Head of caudate nucleus (tissue), 42 donors: Measurements from ENCODE around the gene OSBPL2.

Source experiments
- DNase-seq, 42 donors: peaks; one replicate each; pipeline versions ENCODE4 v3.0.0 to v3.0.0-alpha.2; 2020 to 2021; ENCODE audit warnings: mixed read lengths in 7 of 42
- intact Hi-C: fragments of 100-400 bp; cut with DNase I; formaldehyde crosslinking; loops from one replicate; pipeline ENCODE4 v1.15.0; 2022

Gene OSBPL2

DNA sequence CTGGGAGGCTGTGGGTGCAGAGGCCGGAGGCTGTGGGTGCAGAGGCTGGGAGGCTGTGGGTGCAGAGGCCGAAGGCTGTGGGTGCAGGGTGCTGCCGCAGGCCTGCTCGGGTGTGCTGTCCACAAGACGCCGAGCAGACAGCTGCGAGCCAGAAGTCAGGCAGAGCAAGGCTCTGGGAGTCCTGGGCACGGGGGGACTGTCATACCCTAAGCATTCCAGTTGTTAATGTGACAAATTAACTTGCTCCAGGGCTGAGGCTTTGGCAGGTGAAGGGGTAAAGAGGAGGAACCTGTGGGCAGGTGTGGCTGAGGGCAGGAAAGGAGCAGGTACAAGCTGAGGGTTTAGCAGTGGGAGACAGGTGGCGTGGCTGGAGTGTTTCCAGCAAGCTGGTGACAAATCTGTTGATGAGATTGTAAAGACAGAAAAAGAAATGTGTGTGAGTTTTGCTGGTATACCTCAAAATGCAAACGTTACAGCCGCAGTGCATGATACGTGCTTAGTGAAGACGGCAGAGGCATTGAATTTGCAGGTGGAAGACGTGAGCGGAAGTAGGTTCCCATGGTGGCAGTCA is 50.3 kb downstream of the OSBPL2 start:
- intact Hi-C loops = no loop called here
- peak in 4 of 42 donors; percentile 37 to 48 (median 44) for DNase-seq

DNA sequence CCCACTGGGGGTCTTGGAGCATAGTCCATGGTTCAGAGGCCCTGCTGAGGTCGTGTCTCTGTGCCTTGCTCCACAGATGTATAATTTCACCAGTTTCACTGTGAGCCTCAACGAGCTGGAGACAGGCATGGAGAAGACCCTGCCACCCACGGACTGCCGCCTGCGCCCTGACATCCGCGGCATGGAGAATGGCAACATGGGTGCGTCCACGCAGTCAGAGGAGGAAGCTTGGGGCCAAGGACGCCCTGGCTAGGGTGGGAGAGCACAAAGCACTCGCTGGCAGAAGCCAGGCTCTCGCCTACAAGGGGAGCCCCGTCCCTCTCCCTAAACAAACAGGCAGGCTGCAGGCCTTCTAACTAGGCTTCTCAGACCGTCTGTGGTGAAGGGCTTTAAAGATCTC is 50.8 kb downstream of the OSBPL2 start:
- intact Hi-C loops = no loop called here
- peak in 2 of 42 donors; percentile 40 for DNase-seq

DNA sequence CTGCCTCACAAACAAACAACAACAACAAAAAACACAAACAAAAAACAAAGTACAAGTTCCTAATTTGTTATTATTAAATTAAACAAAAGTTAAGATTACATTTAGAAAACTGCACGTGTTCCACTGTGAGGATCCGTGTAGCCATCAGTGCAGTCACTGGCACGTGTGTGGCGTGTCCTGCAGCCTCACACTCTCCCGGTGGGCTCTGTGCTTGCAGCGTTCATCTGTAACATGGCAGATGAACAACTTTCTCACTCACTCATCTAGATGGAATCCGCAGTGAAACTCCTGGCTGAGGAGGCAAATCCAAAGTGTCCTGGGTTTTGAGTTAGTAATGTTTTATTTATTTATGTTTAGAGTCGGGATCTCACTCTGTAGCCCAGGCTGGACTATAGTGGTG is 51.6 kb downstream of the OSBPL2 start:
- DNase-seq = no peak
- intact Hi-C loops = no loop called here

DNA sequence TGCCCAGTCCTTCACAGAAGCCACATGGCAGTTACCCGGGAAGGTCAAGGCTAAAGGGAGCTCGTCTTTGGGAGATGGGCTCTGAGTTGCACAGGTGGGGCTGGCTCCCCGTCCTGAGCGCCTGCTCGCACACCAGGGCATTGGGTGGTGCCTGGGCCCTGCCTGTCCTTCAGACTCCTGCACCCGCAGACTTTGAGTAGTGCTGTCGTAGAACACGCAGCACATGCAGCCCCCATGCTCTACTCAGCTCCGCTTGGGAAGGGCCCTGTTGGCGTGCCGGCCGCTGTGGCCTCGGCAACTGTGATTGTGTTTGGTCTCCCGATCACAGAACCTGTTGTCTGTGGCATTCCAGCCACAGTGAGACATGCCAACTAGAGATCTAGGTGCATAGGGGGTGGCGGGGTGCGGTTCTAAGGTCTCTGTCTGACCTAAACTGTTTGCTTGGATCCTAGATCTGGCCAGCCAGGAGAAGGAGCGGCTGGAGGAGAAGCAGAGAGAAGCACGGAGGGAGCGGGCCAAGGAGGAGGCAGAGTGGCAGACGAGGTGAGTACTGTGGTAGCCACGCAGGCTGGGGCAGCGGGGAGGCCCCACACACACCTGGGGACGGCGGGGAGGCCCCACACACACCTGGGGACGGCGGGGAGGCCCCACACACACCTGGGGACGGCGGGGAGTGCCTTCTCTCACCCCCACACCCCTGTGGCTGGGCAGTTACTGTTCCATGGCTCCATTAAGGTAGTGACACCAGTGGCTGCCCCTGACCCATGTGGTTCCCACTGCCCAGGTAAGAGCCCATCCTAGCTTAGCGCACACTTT is 53.1 kb downstream of the OSBPL2 start:
- intact Hi-C loops = no loop called here
- DNase-seq = no peak

DNA sequence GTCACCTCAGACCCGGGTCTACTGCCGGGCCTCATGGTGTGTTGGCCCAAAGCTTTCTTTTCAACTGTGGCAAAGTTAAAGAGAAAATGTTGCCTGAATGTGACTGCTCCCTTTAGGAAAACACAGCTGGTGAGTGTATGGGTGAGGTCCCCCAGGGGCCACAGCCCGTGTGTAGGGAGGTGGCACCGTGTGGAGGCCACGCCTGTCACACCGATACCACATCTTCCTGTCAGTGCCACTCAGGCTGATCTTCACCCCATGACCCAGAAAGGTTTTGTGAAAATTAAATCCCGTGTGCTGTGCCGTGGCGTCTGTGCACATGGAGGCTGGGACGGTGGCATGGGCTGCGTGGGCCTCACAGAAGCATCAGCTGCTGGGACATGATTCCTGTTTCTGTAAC is 53.8 kb downstream of the OSBPL2 start:
- intact Hi-C loops = no loop called here

DNA sequence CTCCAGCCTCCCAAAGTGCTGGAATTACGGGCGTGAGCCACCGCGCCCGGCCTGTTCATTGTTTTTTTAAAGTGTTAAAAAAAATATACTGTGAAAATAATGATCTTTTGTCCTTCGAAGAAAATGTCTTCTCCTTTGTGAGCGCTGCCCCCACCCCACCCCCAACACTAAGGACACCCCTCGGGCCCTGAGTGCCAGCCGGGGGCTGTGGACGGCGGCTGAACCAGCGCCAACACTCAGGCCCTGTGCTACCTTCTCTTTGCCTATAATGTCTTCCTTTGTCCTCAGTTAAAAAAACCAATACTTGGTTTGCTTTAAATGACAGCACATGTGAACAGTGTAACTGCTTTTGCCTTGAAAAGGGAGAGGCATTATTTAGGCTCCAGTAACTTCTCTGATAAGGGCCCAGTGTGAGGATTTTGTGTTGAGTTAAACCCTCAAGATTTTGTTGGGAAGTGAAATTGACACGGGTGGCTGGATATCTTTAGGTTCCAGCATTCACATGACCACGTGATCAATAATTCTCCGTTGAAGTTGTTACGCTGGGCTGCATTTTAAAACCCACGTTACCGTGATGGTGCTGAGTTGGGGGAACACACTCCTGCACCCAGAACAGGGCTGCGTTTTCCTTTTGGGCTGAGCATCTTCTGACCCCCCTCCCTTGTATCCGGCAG is 54.9 kb downstream of the OSBPL2 start:
- DNase-seq = no peak
- intact Hi-C loops = no loop called here

More for the DNA sequence above, 53.8 kb downstream of the OSBPL2 start:
- no peak for DNase-seq

DNA sequence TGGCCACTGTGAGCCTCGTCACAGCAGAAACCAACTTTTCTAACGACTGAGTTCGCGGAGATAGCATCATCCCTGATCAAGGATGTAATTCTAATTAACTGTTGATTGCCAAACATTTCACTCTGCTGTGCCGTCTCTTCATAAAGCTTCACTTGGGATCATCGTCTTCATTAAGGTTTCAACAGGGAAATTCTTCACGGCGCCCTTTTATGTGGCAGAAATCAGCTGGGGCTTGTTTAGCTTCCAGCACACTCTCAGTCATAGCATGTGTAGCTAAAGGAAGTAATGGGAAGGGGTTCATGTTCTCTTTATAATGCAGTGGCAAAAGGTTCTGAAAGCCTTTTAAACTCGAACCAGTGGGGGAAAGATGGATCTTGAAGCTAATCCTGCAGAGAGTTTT is 55.6 kb downstream of the OSBPL2 start:
- DNase-seq = no peak
- intact Hi-C loops = no loop called here

DNA sequence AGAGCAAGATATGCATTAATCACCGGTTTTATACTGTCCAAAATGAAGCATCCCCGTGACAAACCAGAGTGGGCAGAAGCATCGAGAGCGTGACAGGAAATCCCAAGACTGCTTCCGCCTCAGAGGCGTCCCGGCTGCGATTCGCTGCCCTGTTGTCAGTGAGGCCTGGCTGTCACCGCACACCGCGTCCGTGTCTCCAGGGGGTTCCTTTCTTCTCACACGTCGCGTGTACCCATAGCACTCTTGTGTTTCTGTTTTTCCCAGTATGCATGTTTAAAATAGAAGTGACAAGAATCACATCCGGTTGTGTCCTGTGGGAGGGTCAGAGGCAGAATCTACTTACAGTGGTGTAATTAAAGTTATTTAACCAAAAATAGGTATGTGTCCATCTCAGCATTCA is 56.2 kb downstream of the OSBPL2 start:
- DNase-seq = no peak
- intact Hi-C loops = no loop called here

DNA sequence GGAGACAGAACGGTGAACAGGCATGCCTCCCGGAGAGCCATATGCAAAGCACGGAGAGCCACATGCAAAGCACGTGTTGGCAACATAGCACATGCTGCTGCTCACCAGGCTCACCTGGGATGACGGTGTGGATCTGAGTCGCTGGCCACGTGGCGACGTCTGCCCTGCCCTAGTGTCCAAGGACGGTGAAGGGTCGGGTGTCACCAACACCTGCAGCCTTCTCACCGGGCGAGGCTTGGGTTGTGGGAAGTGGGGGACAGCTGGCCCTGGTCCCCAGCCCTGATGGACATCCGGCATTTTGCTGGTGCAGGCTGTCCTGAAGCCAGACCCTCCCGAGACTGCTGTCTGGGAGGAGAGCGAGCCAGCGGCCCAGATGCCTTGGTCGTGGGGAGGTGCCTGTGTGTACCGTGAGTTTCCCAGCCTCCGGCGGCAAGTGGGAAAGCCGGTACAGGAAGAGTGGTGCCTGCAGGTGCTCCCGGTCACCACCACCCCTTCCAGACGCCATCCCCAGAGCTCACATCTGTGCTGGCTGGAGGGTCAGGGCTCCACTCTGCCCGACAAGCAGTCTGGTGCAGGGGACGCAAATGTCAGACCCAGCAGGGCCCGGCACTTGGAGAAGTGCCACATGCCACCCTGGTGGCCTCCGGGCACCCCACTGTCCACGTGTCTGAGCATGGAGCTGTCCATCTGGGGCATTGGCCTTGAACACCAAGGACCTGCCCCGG is 58.6 kb downstream of the OSBPL2 start:
- intact Hi-C loops = no loop called here
- no peak for DNase-seq

DNA sequence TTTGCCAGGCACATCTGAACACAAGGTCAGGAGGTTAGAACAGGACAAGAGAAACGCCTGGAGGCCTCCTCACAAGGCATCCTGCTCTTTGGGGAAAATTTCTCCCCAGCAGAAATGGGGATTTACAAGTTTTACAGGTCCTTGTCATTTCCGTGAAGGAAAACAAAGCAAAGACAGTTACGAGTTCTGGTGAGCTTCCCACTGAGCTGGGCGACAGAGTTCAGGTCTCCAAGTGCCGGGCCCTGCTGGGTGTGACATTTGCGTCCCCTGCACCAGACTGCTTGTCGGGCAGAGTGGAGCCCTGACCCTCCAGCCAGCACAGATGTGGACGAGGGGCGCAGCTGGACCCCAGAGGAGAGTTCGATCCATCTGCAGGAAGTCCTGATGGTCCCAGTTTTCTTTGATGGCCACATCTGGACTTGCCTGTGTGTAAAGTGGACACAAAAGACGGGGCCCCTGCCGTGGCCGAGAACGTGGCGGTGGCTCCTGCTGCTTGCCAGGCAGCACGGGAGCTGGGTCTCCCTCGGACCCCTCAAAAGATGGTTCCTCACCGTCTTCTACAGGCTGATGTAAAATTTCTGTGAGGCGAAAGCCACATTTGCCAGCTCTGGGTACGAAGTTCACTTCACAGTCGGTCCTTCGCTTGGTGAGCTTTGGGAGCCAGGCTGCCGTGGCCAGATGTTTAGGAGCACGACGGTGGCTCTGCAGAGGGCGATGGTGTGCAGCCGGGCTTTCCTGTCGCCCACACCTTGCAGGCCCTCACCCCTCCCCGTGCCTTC is 59.3 kb downstream of the OSBPL2 start:
- intact Hi-C loops = no loop called here
- DNase-seq = no peak

DNA sequence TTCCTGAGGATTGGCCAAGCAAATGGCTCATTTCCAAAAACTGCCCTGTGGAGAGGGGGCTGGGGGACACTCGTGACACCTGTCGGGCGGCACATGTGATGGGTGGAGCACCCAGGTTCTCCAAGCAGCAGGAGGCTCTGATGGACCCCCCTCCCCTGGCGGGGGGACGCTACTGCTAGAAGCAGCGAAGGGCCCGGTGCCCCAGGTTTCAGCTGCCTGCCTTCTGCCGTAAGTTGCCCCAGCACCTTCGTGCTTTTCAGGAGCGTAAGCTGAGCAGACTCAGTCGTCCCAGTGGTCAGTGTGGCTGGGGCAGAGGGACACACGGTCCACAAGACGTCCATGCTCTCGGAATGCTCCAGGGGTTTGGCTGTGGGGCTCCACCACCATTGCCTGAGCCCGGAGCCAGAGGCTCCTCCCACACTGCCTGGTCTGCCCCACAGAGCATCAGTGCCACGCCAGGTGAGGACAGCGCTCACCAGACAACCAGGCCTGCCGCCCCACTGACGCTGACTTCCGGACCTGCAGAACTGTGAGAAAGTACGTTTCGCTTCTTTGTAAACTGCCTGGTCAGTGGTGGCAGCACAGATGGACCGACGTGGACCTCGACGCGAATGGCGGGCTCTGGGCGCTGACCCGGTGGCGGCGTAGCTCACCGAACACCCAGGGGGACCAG is 60.4 kb downstream of the OSBPL2 start:
- intact Hi-C loops = no loop called here
- no peak for DNase-seq

DNA sequence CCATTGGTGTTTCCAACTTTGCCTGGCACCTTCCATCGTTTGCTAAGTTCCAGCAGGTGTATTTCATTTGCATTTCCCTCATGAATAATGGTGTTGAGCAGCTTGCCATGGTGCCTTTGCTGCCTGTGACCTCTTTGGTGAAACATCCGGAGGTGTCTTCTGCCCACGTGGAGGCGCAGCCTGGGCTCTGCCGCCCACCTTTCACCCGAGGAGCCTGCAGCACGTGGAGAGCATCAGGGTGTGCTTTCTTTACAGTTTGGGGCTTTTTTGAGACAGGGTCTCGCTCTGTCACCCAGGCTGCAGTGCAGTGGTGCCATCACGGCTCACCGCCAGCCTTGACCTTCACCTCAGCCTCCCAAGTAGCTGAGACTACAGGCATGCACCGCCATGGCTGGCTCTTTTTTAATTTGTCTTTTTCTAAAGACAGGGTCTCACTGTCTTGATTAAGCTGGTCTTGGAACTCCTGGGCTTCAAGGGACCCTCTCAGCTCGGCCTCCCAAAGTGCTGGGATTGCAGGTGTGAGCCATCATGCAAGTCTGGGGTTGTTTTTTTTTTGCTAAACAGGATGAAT is 61.4 kb downstream of the OSBPL2 start:
- intact Hi-C loops = no loop called here
- peak in 36 of 42 donors; percentile 26 to 85 (median 59) for DNase-seq

DNA sequence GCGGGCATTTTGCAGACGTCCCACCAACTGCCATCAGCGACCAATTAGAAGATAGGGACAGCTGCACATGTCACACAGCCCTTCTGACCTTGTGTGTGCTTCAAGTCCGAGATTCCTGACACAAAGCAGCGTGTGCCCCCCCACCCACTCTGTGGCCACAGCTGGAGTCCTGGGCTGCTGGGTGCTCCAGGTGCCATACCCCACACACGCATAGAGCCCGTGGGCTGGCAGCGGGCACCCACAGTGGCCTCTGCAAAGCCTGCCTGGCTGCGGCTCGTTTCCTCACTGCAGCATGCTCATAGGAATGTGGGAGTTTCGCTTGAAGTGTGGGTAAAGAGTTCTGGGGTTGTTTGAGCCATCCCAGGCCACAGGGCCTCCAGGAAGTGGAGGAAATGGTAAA is 62.0 kb downstream of the OSBPL2 start:
- no peak for DNase-seq
- intact Hi-C loops = no loop called here

DNA sequence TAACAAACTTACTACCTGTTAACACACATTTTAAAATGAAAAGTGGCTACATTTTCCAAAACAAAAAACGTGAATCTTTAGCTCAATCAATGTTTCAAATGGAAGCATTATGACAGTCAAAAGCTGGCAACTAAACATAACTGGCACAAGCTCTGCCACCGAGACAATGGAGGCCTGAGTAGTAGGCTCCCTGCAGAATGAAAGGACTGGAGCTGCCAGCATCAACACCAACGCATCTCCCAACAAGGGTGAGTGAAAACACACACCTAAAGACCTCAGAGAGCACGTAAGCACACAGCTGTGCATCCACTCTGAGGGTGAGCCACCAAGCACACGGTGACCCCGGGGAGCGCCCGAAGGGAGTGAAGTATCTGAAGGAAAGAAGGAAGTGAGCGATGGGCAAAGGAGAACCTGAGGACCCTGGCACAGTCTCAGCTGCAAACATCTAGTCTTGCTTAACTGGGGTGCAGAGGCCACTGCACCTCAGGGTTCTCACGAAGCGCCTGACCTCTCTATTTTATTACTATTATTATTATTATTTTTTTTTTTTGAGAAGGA is 62.9 kb downstream of the OSBPL2 start:
- DNase-seq = peak in 1 of 42 donors; percentile 56
- intact Hi-C loops = no loop called here

DNA sequence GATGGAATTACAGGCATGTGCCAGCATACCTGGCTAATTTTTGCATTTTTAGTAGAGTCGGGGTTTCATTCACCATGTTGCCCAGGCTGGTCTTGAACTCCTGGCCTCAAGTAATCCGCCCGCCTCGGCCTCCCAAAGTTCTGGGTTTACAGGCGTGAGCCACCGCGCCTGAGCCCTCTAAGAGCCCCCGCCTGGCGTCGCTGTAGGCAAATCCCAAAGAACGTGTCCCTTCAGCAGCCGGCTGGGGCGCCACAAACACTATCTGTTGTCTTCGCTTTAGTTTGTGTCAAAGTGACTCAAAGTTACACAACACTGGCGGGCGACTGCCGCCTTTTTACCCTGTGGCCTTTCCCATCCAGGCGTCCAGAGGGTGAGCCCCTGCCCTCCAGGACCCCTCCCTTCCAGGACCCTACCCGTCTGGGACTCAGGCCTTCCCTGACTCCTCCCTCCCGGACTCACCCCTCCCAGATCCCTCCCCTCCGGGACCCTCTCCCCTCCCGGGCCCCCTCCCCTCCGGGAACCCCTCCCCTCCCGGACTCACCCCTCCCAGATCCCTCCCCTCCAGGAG is 63.5 kb downstream of the OSBPL2 start:
- DNase-seq = peak; percentile 80 to 95 (median 88)
- intact Hi-C loops = loop anchor here (2.0 kb wide), 1 partner anchor 85 kb away; the partner anchor contains the start of gene RPS21

DNA sequence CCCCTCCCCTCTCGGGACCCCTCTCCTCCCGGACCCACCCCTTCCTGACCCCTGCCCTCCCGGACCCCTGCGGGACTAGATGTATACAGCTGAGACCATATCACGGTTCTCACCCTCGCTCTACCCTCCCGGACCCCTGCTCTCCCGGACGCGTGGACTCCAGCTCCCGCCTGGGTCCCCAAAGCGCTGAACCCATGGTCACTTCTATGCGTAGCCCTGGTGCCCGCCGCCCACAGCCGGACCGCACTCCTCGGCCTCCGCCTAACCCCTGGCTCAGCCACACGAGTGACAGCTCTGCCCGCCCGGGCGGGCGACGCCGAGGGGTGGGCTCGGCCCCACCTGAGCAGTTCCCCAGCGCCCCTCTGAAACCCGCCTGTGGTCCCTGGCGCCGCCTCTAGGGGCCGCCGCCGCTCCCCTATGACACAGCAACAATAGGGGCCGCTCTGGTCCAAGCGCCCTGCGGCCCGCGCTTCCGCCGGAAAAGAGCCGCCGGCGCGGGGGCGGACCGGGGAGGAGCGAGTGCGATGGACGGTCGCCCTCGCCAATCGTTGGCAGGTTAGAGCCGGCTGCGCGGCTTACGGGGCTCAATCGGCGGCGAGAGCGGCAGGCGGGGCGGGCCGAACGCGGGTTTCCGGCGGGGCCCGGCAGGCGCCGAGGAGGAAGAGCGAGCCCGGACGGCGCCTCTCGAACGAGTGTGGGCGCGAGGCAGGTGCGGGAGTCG is 64.2 kb downstream of the OSBPL2 start, which contains the start of gene ADRM1:
TSS of gene ADRM1 (plus strand) at position 657 of the 721 bp plus-strand sequence. CDS start 572 bp downstream, outside the sequence.
- DNase-seq = peak; percentile 86 to 99 (median 97)
- intact Hi-C loops = loop anchor here (2.0 kb wide), 1 partner anchor 84 kb away; the partner anchor contains the start of gene RPS21

DNA sequence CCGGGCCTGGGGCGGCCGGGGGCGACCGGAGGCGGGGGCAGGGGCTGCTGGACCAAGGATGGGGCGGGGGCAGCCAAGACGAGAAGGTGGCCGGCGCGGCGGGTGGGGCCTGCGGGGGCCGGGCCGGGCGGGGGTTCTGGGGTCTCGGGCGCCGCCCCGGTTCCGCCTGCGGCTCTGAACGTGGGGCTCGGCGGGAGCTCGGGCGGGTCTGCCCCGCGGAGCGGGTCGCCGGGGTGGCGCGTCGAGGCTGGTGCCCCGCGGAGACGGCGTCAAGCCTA is 64.7 kb downstream of the OSBPL2 start:
- no peak for DNase-seq
- intact Hi-C loops = loop anchor here (2.0 kb wide), 1 partner anchor 84 kb away; the partner anchor contains the start of gene RPS21
